Liver (tissue), 3 donors: ENCODE measurements around the gene SLC25A46.

Experiments used
- GABPA ChIP-seq, 2 donors: IDR thresholded peaks in 1 of 2; conservative IDR thresholded peaks in 1 of 2; 2 replicates each; pipeline ENCODE4 v1.6.1; 2016; ENCODE audit warnings: antibody characterized with exemption in 2 of 2, mild to moderate bottlenecking in 1 of 2, moderate library complexity in 1 of 2
- HNF4A ChIP-seq, 2 donors: conservative IDR thresholded peaks; 2 replicates each; pipeline ENCODE4 v1.6.1; 2016; ENCODE audit warnings: antibody characterized with exemption in 2 of 2, mild to moderate bottlenecking in 2 of 2
- TF ChIP-seq, protein P1 (sequence below): IDR thresholded peaks from 2 replicates; pipeline ENCODE4 v1.6.1; 2016; ENCODE audit warnings: antibody characterized with exemption
- TF ChIP-seq, protein P2 (sequence below): fragments of 150-350 bp; IDR thresholded peaks from 2 replicates; pipeline ENCODE4 v1.5.1; 2017; ENCODE audit warnings: improper control_type of control experiment, low read depth, low read length; ENCODE audit not compliant: missing input control
- donor health status: healthy.
- donor health status: healthy.

GRCh38 chr5:110809006-110809405, 70.2 kb downstream of the SLC25A46 start:
- TF ChIP-seq GABPA (IDR thresholded peaks at IDR 0.05 in 1 of 2, conservative IDR thresholded peaks at IDR 0.05 in 1 of 2) = no peak
- TF ChIP-seq, protein P1, sequence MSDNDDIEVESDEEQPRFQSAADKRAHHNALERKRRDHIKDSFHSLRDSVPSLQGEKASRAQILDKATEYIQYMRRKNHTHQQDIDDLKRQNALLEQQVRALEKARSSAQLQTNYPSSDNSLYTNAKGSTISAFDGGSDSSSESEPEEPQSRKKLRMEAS = no peak
- TF ChIP-seq, protein P2, sequence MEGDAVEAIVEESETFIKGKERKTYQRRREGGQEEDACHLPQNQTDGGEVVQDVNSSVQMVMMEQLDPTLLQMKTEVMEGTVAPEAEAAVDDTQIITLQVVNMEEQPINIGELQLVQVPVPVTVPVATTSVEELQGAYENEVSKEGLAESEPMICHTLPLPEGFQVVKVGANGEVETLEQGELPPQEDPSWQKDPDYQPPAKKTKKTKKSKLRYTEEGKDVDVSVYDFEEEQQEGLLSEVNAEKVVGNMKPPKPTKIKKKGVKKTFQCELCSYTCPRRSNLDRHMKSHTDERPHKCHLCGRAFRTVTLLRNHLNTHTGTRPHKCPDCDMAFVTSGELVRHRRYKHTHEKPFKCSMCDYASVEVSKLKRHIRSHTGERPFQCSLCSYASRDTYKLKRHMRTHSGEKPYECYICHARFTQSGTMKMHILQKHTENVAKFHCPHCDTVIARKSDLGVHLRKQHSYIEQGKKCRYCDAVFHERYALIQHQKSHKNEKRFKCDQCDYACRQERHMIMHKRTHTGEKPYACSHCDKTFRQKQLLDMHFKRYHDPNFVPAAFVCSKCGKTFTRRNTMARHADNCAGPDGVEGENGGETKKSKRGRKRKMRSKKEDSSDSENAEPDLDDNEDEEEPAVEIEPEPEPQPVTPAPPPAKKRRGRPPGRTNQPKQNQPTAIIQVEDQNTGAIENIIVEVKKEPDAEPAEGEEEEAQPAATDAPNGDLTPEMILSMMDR = no peak
- TF ChIP-seq HNF4A (conservative IDR thresholded peaks at IDR 0.05) = no peak
